Measurements from ENCODE around the gene TTC9B. TPM values are rescaled to one million over a fixed set of nuclear protein-coding genes. Genes with fewer than 3 reads are reported as not detected.

The TTC9B gene
- total and polyA plus RNA-seq, 2 of the 8 experiments (the other 6 are each of a cell fraction or from before 2014, with no cell fraction given): 0.26 TPM; not detected in 1

GRCh38 chr19:40228863-40229262 lies 10.7 kb upstream of the TTC9B start:
- Histone ChIP-seq H3K36me3 (ENCODE audit: control insufficient read depth in 2 of 4, insufficient read depth in 4 of 4, low read length in 3 of 4) (no peaks in the 10 kb centered on the region), H3K4ac (replicated peaks; ENCODE audit: insufficient read length, low read depth, low read length) (no peak overlapping the region), H3K4me1 (replicated peaks in 1 of 4; ENCODE audit: control insufficient read depth in 3 of 4, insufficient read depth in 4 of 4, low read length in 3 of 4) (peaks cover 0 to 19% (median 14%) of the 10 kb centered on the region in 4 experiments; a peak in 6 of 7 replicates), H3K27ac (ENCODE audit: low read depth, low read length) (no peak overlapping the region), H2AFZ (ENCODE audit: low read length) (no peak overlapping the region), H4K5ac (ENCODE audit: insufficient read length, low read depth, low read length) (no peak overlapping the region), H3K23ac (ENCODE audit: insufficient read length) (no peak overlapping the region), H2BK12ac (ENCODE audit: low read depth, low read length) (no peak overlapping the region), H3K9ac (replicated peaks in 1 of 4; ENCODE audit: extremely low read depth in 1 of 4, low read depth in 3 of 4, low read length in 3 of 4) (no peak overlapping the region), H3K56ac (replicated peaks; ENCODE audit: insufficient read length, low read depth, low read length) (no peak overlapping the region), H2BK5ac (ENCODE audit: low read depth, low read length) (no peak overlapping the region), H2BK15ac (ENCODE audit: low read length) (no peak overlapping the region), H3K79me2 (ENCODE audit: control insufficient read depth in 1 of 2, insufficient read depth in 2 of 2, low read length in 2 of 2) (no peaks in the 10 kb centered on the region), H3K27me3 (replicated peaks in 1 of 4; ENCODE audit: control insufficient read depth in 3 of 4, extremely low read depth in 1 of 4, insufficient read depth in 3 of 4, low read length in 3 of 4) (peaks cover 0 to 30% (median 13%) of the 10 kb centered on the region in 4 experiments; a peak in 5 of 7 replicates), H2BK120ac (replicated peaks; ENCODE audit: low read depth, low read length) (no peak overlapping the region), H3K23me2 (ENCODE audit: low read depth, low read length) (peaks cover 5% of the 10 kb centered on the region), H2AK5ac (ENCODE audit: low read depth, low read length) (no peak overlapping the region), H3K18ac (ENCODE audit: extremely low read depth, low read length) (no peak overlapping the region), H4K20me1 (replicated peaks in 1 of 2; ENCODE audit: control insufficient read depth in 1 of 2, insufficient read depth in 2 of 2, low read length in 2 of 2) (no peaks in the 10 kb centered on the region), H3K9me3 (ENCODE audit: insufficient read depth in 2 of 2, low read depth in 1 of 2, low read length in 1 of 2) (no peaks in the 10 kb centered on the region), H4K91ac (replicated peaks; ENCODE audit: insufficient read length, low read length) (no peak overlapping the region), H3K79me1 (ENCODE audit: low read depth, low read length) (no peaks in the 10 kb centered on the region), H3K4me2 (ENCODE audit: insufficient read depth in 1 of 2, low read depth in 2 of 2, low read length in 2 of 2) (no peak overlapping the region), H3K4me3 (ENCODE audit: extremely low read depth in 1 of 4, insufficient read depth in 2 of 4, low read depth in 3 of 4, low read length in 4 of 4) (no peak overlapping the region), H2BK20ac (ENCODE audit: low read length) (no peak overlapping the region), H3K14ac (ENCODE audit: insufficient read length) (no peak overlapping the region), H4K8ac (ENCODE audit: extremely low read depth, insufficient read depth, low read length) (no peak overlapping the region)
- ChIA-PET POLR2A (ENCODE audit: partially characterized antibody) (interaction anchor here (0.6 to 1.2 kb wide), 2 partner anchors 10 to 57 kb away, joined by 3 to 4 read pairs; partner anchors contain the start of gene TTC9B), CTCF (ENCODE audit: partially characterized antibody) (interaction anchor here (0.7 to 3.3 kb wide), 6 partner anchors 9 to 405 kb away, joined by 3 to 18 read pairs (median 4); partner anchors contain the start of gene TTC9B)
- DNase-seq (ENCODE audit: low read depth in 1 of 2, low spot score in 2 of 2) (no peak), FAIRE-seq (no peak)
- WGBS, 2 experiments (ENCODE audit: extremely low coverage in 1 of 2, insufficient coverage in 1 of 2, insufficient read length in 1 of 2, insufficient replicate concordance in 2 of 2, low coverage in 1 of 2, low lambda C conversion rate in 2 of 2, missing lambda C conversion rate in 1 of 2): 89% methylated on average over 5 of the region's 5 CpGs; no CpG with 5 or more reads in 1 of the 2 experiments
- TF ChIP-seq ATF2 (IDR thresholded peaks at IDR 0.05; ENCODE audit: low read length) (no peak), FOSL1 (IDR thresholded peaks at IDR 0.05; ENCODE audit: insufficient read depth, low read depth, low read length) (no peak), SP4 (IDR thresholded peaks at IDR 0.05; ENCODE audit: low read length) (no peak), SAP30 (IDR thresholded peaks at IDR 0.05; ENCODE audit: insufficient read depth, insufficient replicate concordance, low read length) (no peak), MAX (IDR thresholded peaks at IDR 0.05) (no peak), USF2 (IDR thresholded peaks at IDR 0.05; ENCODE audit: low read length) (no peak), SIRT6 (IDR thresholded peaks at IDR 0.05; ENCODE audit: low read length) (no peak), SP2 (IDR thresholded peaks at IDR 0.05; ENCODE audit: low read length) (no peak), SUZ12 (IDR thresholded peaks at IDR 0.05; ENCODE audit: low read length) (no peak), BACH1 (IDR thresholded peaks at IDR 0.05; ENCODE audit: low read length) (no peak), POLR2AphosphoS5 (IDR thresholded peaks at IDR 0.05; ENCODE audit: low read depth, low read length) (no peak)

Data from H1 (cell line).